GM23248 (cell line): ENCODE results near the gene RAPSN. TPM values are rescaled to one million over a fixed set of nuclear protein-coding genes. Genes with fewer than 3 reads are reported as not detected.

ENCODE experiments used
- DNase-seq: peaks from one replicate; pipeline ENCODE4 v3.0.0-alpha.2; 2015
- H2AFZ ChIP-seq: fragments of 200-600 bp; sonication (generic); 2 replicates; pipeline ENCODE4 v1.6.1; 2016; ENCODE audit warnings: antibody characterized with exemption
- H3F3A ChIP-seq: fragments of 200-600 bp; sonication (generic); 2 replicates; pipeline ENCODE4 v1.6.1; 2016; ENCODE audit warnings: mild to moderate bottlenecking, antibody characterized with exemption, mixed run types; ENCODE audit not compliant: insufficient read depth
- H3K27ac ChIP-seq: fragments of 200-600 bp; sonication (generic); 2 replicates; pipeline ENCODE4 v1.5.1; 2016; ENCODE audit warnings: mild to moderate bottlenecking
- H3K27me3 ChIP-seq: fragments of 200-600 bp; sonication (generic); replicated peaks from 2 replicates; pipeline ENCODE4 v1.6.1; 2016; ENCODE audit warnings: mild to moderate bottlenecking; ENCODE audit not compliant: insufficient read depth
- H3K36me3 ChIP-seq: fragments of 200-600 bp; sonication (generic); 2 replicates; pipeline ENCODE4 v1.6.1; 2016; ENCODE audit warnings: low read depth, mild to moderate bottlenecking
- H3K4me1 ChIP-seq: fragments of 200-600 bp; sonication (generic); 2 replicates; pipeline ENCODE4 v1.6.1; 2016; ENCODE audit warnings: mild to moderate bottlenecking; ENCODE audit not compliant: insufficient read depth
- H3K4me2 ChIP-seq: fragments of 200-600 bp; sonication (generic); one replicate; pipeline ENCODE4 v1.6.1; 2016; ENCODE audit warnings: mild to moderate bottlenecking; ENCODE audit not compliant: unreplicated experiment
- H3K4me3 ChIP-seq: fragments of 200-600 bp; sonication (generic); 2 replicates; pipeline ENCODE4 v1.5.1; 2016; ENCODE audit warnings: mild to moderate bottlenecking
- H3K79me2 ChIP-seq: fragments of 200-600 bp; sonication (generic); 2 replicates; pipeline ENCODE4 v1.6.1; 2016; ENCODE audit warnings: mild to moderate bottlenecking; ENCODE audit not compliant: insufficient read depth
- H3K9ac ChIP-seq: fragments of 200-600 bp; sonication (generic); 2 replicates; pipeline ENCODE4 v1.6.1; 2016; ENCODE audit warnings: mild to moderate bottlenecking
- H3K9me2 ChIP-seq: fragments of 200-600 bp; sonication (generic); 2 replicates; pipeline ENCODE4 v1.6.1; 2016; ENCODE audit warnings: mixed run types, mild to moderate bottlenecking, moderate library complexity; ENCODE audit not compliant: insufficient read depth
- H3K9me3 ChIP-seq: fragments of 200-600 bp; sonication (generic); one replicate; pipeline ENCODE4 v1.6.1; 2017; ENCODE audit warnings: low read depth
- H4K20me1 ChIP-seq: fragments of 200-600 bp; sonication (generic); 2 replicates; pipeline ENCODE4 v1.6.0; 2016; ENCODE audit not compliant: insufficient read depth
- EZH2 ChIP-seq: fragments of 200-600 bp; sonication (generic); IDR thresholded peaks from 2 replicates; pipeline ENCODE4 v1.6.1; 2018; ENCODE audit warnings: antibody characterized with exemption, mild to moderate bottlenecking; ENCODE audit not compliant: insufficient read depth, poor library complexity, severe bottlenecking
- EZH2phosphoT487 ChIP-seq: fragments of 200-600 bp; sonication (generic); IDR thresholded peaks from 2 replicates; pipeline ENCODE4 v1.6.1; 2018; ENCODE audit warnings: antibody characterized with exemption, moderate library complexity, mild to moderate bottlenecking, low read depth; ENCODE audit not compliant: insufficient read depth
- WGBS, 2 experiments: methylation state at CpG; one replicate each; pipeline ENCODE4 v1.1.6; 2015 to 2017; ENCODE audit warnings: low lambda C conversion rate in 2 of 2, low coverage in 1 of 2; ENCODE audit errors: missing lambda C conversion rate in 2 of 2; 5-methylcytosine and 5-hydroxymethylcytosine counted together
- in situ Hi-C: fragments of 300-500 bp; cut with MboI; formaldehyde crosslinking; loops from 2 replicates; pipeline ENCODE4 v1.15.0; 2020
- microRNA-seq: library from miRNA; unstranded; fragments of <30 nt; microRNA quantifications from one replicate; pipeline ENCODE4, GENCODE V29; 2016; ENCODE audit warnings: borderline number of aligned reads
- polyA plus RNA-seq: library from polyadenylated mRNA; unstranded; fragments of >200 nt; fragmentation: Nextera tagmentation; extraction: Ambion mirVana; gene quantifications from 2 replicates; pipeline ENCODE4 v1.2.1, GENCODE V29; 2016
- small RNA-seq: library from RNA; depleted of rRNA; stranded (forward); fragments of <200 nt; gene quantifications from one replicate; pipeline ENCODE3, GENCODE V24; 2014; ENCODE audit warnings: low read depth, low replicate concordance
- total RNA-seq: library from RNA; depleted of rRNA; stranded (reverse); fragments of >200 nt; shearing (Covaris generic); gene quantifications from 2 replicates; pipeline ENCODE4 v1.2.3, GENCODE V29; 2014; rRNA removed

The RAPSN gene
- total and polyA plus RNA-seq, 2 experiments from 2014 or later = 0.11 to 0.22 TPM

GRCh38 chr11:47389577-47390421, 59.1 kb downstream of the RAPSN start:
- no peaks in the 10 kb centered on the region for H4K20me1 ChIP-seq
- in situ Hi-C loops = no loop called here
- DNase-seq = no peak
- no peak overlapping the region for H3K4me2 ChIP-seq
- no peak overlapping the region for H3K9ac ChIP-seq
- TF ChIP-seq EZH2phosphoT487 (no peak), EZH2 (no peak)
- H3K4me3 ChIP-seq = no peak overlapping the region
- no peak overlapping the region for H2AFZ ChIP-seq
- no peaks in the 10 kb centered on the region for H3K9me3 ChIP-seq
- H3K27ac ChIP-seq = no peak overlapping the region
- WGBS, 2 experiments = 85 to 86% methylated on average over 10 to 17 of the region's 17 CpGs
- H3K4me1 ChIP-seq = no peaks in the 10 kb centered on the region; the same call in 1 of the 2 replicates
- H3F3A ChIP-seq = no peaks in the 10 kb centered on the region
- no peaks in the 10 kb centered on the region for H3K36me3 ChIP-seq
- H3K27me3 ChIP-seq = no peaks in the 10 kb centered on the region
- no peaks in the 10 kb centered on the region for H3K79me2 ChIP-seq
- H3K9me2 ChIP-seq = no peaks in the 10 kb centered on the region

DNA sequence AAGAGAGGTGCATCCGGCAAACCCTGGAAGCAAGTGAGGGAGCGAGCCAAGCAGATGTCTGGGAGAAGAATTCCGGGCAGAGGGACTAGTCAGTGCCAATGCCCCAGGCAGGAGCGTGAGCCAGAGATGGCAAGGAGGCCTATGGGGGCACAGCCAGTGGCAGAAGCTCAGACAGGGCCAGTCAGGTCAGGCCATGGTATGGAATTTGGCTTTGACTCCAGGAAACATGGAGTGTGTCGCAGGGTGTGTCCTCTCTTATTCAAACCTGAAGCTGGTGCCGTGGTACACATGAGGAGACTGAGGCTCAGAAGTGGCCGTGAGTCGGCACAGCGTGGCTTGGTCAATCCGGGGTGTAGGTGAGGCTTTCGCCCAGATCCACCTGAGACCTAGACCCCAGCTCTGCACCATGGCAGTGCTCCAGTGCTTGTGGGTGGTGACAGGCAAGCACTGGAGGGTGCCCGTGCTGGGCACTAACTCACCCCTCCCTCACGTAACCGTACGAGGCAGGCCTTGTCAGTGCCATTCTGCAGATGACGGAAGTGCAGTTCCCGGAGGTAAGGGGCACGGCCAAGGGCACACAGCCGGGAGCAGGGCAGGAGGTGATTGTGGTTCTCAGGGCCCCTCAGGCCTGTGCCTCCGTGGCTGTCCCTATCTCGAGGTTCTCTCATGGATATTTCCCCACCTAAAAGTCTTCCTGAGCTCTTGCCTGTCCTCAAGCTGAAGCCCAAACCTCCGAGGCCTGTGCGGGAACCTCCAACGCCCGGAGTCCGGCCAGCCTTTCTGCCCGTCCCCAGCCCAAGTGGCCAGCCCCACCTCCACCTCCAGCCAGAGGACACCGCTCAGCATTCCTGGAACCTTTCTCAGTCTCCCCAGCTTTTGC, 60.0 kb downstream of the RAPSN start:
- Histone ChIP-seq H3K79me2 (no peaks in the 10 kb centered on the region), H4K20me1 (no peaks in the 10 kb centered on the region), H3K4me2 (no peak overlapping the region), H3K4me3 (no peak overlapping the region), H3K9ac (no peak overlapping the region), H3K9me3 (no peaks in the 10 kb centered on the region), H3K36me3 (no peaks in the 10 kb centered on the region), H2AFZ (no peak overlapping the region), H3F3A (no peaks in the 10 kb centered on the region), H3K27me3 (no peaks in the 10 kb centered on the region), H3K4me1 (no peaks in the 10 kb centered on the region; the same call in 1 of the 2 replicates), H3K9me2 (no peaks in the 10 kb centered on the region), H3K27ac (no peak overlapping the region)
- TF ChIP-seq EZH2phosphoT487 = no peak
- TF ChIP-seq EZH2 = no peak
- DNase-seq = no peak
- WGBS, 2 experiments = 83 to 92% methylated on average over 27 to 28 of the region's 28 CpGs
- in situ Hi-C loops = no loop called here

DNA sequence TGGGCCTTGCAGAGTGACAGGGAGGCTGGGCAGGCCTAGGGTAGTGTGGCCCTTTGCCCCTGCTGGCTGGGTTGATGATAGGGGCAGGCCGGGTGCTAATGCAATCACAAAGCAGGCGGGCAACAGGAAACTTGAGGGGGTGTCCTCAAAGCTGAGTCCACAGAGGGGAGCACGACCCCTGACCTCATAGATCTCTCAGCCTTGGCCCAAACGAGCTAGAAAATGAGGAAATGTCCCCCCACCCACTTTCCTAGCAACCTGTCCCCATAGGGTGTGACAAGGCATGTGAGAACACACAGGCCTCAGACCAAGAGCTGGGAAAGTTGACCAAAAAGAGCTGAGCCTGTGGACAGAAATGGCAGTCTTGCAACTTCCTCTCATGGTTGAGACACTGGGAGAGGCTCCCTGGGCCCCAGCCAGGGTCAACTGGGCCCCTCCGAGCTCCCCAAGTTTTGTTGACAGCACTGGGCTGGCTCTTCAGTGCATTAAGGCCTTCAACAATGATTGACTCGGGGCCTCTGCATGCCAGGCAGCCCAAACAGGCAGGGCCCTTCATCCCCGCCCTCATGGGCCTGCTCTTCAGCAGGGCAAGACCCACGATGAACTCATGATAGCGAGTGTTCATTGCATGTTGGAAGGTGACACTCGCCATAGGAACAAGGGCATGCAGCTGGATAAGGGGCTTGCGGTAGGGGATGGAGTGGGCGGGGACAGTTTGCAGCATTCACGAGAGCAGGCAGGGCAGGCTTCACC, 60.8 kb downstream of the RAPSN start:
- Histone ChIP-seq H3K79me2 (no peaks in the 10 kb centered on the region), H3K4me1 (no peaks in the 10 kb centered on the region), H3K4me3 (no peak overlapping the region), H3K4me2 (no peak overlapping the region), H3K27me3 (no peaks in the 10 kb centered on the region), H3K9ac (no peak overlapping the region), H3K9me3 (no peaks in the 10 kb centered on the region), H2AFZ (no peak overlapping the region), H3K9me2 (no peaks in the 10 kb centered on the region), H3K36me3 (no peaks in the 10 kb centered on the region), H3F3A (no peaks in the 10 kb centered on the region), H4K20me1 (no peaks in the 10 kb centered on the region), H3K27ac (no peak overlapping the region)
- TF ChIP-seq EZH2 (no peak), EZH2phosphoT487 (no peak)
- 78 to 79% methylated on average over 13 of the region's 13 CpGs for WGBS, 2 experiments
- in situ Hi-C loops = no loop called here
- DNase-seq = no peak

Small RNA genes within 50 kb of the gene (microRNA-seq; reads per million reads assigned to microRNA genes)
- not detected for gene MIR4487

Small RNA genes within 50 kb of the gene (small RNA-seq; reads per million reads assigned to genes)
- gene MIR4487 = not detected

Other genes with a start within 250 kb of the RAPSN start
- 24.5 and 34.9 TPM in 2 replicates for gene DDB2, start 234.2 kb downstream of the RAPSN start, total RNA-seq
- 40.3 and 41.3 TPM in 2 replicates for gene DDB2, start 234.2 kb downstream of the RAPSN start, polyA plus RNA-seq
- 48.4 and 62.6 TPM in 2 replicates for gene ACP2, start 200.3 kb downstream of the RAPSN start, total RNA-seq
- gene ACP2, start 200.3 kb downstream of the RAPSN start, polyA plus RNA-seq = 29.0 and 30.0 TPM in 2 replicates
- 2.7 and 7.2 TPM in 2 replicates for gene NR1H3, start 191.1 kb downstream of the RAPSN start, total RNA-seq
- 4.9 and 5.1 TPM in 2 replicates for gene NR1H3, start 191.1 kb downstream of the RAPSN start, polyA plus RNA-seq
- gene MADD, start 179.0 kb downstream of the RAPSN start, total RNA-seq = 17.4 and 20.4 TPM in 2 replicates
- gene MADD, start 179.0 kb downstream of the RAPSN start, polyA plus RNA-seq = 8.6 and 9.9 TPM in 2 replicates
- gene MYBPC3, start 96.4 kb downstream of the RAPSN start, total RNA-seq = not detected in 2 replicates
- 0.08 TPM in 1 of 2 replicates, not detected in the other for gene MYBPC3, start 96.4 kb downstream of the RAPSN start, polyA plus RNA-seq
- gene SPI1, start 70.6 kb downstream of the RAPSN start, total RNA-seq = not detected in 2 replicates
- gene SPI1, start 70.6 kb downstream of the RAPSN start, polyA plus RNA-seq = 0.30 TPM in 1 of 2 replicates, not detected in the other
- 183 and 189 TPM in 2 replicates for gene SLC39A13, start 40.5 kb downstream of the RAPSN start, total RNA-seq
- gene SLC39A13, start 40.5 kb downstream of the RAPSN start, polyA plus RNA-seq = 175 and 183 TPM in 2 replicates
- gene PSMC3, start 22.7 kb downstream of the RAPSN start, total RNA-seq = 139 and 151 TPM in 2 replicates
- gene PSMC3, start 22.7 kb downstream of the RAPSN start, polyA plus RNA-seq = 212 and 220 TPM in 2 replicates
- 70.9 and 71.6 TPM in 2 replicates for gene CELF1, start 104.0 kb upstream of the RAPSN start, total RNA-seq
- 51.7 and 52.0 TPM in 2 replicates for gene CELF1, start 104.0 kb upstream of the RAPSN start, polyA plus RNA-seq
- 68.7 and 90.2 TPM in 2 replicates for gene PTPMT1, start 116.5 kb upstream of the RAPSN start, total RNA-seq
- 78.4 and 82.2 TPM in 2 replicates for gene PTPMT1, start 116.5 kb upstream of the RAPSN start, polyA plus RNA-seq
- 26.6 and 35.5 TPM in 2 replicates for gene KBTBD4, start 129.8 kb upstream of the RAPSN start, total RNA-seq
- 16.8 and 18.4 TPM in 2 replicates for gene KBTBD4, start 129.8 kb upstream of the RAPSN start, polyA plus RNA-seq
- gene NDUFS3, start 129.9 kb upstream of the RAPSN start, total RNA-seq = 52.5 and 80.8 TPM in 2 replicates
- gene NDUFS3, start 129.9 kb upstream of the RAPSN start, polyA plus RNA-seq = 74.4 and 84.6 TPM in 2 replicates
- gene FAM180B, start 137.5 kb upstream of the RAPSN start, total RNA-seq = not detected in 2 replicates
- gene FAM180B, start 137.5 kb upstream of the RAPSN start, polyA plus RNA-seq = not detected in 2 replicates
- gene C1QTNF4, start 145.3 kb upstream of the RAPSN start, total RNA-seq = 0.11 TPM in 1 of 2 replicates, not detected in the other
- not detected in 2 replicates for gene C1QTNF4, start 145.3 kb upstream of the RAPSN start, polyA plus RNA-seq
- 58.7 and 84.2 TPM in 2 replicates for gene MTCH2, start 193.4 kb upstream of the RAPSN start, total RNA-seq
- 158 and 169 TPM in 2 replicates for gene MTCH2, start 193.4 kb upstream of the RAPSN start, polyA plus RNA-seq